Erythroblast (primary cell): ENCODE results near the gene C14orf132.

Experiments used
- DNase-seq, 2 experiments: peaks; one replicate each; lab custom pipeline; 2025; lab: John Stamatoyannopoulos, UW
- GATA1 ChIP-seq: IDR thresholded peaks from 2 replicates; pipeline ENCODE4 v1.6.1; 2011; ENCODE audit warnings: low read depth, mild to moderate bottlenecking, control low read depth, low read length, moderate library complexity
- POLR2A ChIP-seq: IDR thresholded peaks from 2 replicates; pipeline ENCODE4 v1.6.1; 2011; ENCODE audit warnings: mild to moderate bottlenecking, low read length

Gene C14orf132

DNA sequence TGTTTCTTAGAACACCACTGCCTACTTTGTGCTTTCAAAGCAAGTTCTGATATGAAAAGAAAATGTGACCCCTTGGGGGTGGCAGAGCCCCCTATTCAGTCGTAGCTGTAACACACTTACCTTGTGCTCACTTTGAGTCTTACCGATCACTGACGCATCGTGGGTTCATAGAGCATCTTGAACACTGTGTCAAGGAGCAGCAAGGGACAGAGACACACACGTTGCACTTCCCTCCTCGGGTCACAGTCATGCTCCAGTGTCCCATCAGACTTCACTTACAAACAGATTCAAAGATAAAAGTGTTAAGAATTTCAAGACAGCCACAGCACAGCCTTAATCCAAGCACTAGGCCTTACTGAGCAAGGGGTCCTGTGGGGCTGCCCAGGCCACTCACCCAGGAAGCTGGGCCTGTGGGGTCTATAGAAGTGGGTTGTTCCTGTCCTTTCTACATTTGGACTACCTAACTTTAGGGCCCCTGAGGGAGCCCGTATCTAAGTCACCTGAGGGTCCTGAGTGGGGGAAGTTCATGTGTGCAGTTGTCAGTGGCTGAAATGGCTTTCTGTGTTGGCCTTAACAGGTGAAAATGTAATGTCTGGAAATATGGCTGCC is 90.1 kb downstream of the C14orf132 start:
- no peak for DNase-seq
- no peak for TF ChIP-seq GATA1
- no peak for TF ChIP-seq POLR2A

DNA sequence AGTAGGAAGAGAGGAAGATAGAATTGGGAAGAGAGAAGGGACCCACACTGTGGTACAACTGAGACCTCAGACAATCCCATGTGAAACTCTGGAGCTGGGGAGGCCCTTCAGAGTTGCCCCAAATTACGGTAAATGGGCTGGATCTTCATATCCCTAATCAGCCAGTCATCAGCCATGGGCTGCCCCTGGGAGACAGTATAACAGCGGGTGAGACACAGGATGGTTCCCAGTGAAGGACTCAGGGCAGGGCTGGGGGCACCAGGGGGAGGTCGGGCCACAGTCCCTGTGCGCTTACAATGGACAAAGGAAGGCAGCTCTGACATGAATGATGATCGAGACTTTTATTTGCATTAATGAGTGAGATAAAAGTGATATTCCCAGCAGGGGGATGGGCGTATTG is 91.2 kb downstream of the C14orf132 start:
- DNase-seq, result no peak
- no peak for TF ChIP-seq POLR2A
- no peak for TF ChIP-seq GATA1

DNA sequence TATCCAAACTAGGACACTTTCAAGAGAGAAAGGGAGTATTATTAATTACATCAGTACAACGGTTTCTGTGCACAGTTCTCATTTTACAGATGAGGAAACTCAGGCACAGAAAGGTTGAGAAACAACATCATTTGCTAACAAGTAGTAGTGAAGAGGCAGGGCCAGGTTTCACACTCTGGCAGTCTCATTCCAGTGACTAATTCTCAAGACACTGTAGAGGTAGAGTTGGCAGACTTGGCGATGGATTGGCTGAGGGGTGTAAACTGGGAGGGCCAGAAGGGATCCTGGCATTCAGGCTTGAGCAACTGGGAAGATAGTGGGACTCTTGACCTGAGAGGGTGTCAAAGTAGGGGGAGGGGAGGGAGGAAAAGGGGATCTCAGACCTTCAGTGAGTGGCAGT is 91.7 kb downstream of the C14orf132 start:
- TF ChIP-seq POLR2A, result no peak
- TF ChIP-seq GATA1, result no peak

DNA sequence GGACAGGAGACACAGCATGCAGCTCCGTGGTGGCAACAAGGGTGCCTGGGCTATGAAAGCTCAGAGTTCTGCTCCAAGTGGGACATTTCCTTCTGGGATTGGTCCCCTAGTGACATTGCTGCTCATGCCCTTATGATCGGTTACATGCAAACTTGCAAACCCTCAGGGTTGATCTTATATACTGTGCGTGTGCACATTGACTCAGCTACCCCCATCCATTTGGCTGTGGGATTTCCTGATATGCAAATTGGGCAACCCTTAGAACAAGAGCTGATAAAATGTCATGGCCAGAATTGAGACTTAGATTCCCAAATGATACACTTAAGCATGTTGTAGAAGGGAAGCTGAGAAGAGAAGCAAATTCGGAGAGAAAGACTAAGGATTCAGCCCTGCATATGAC is 92.7 kb downstream of the C14orf132 start:
- no peak for DNase-seq
- TF ChIP-seq POLR2A (no peak), GATA1 (no peak)

More for the DNA sequence above, 91.7 kb downstream of the C14orf132 start:
- no peak for DNase-seq

DNA sequence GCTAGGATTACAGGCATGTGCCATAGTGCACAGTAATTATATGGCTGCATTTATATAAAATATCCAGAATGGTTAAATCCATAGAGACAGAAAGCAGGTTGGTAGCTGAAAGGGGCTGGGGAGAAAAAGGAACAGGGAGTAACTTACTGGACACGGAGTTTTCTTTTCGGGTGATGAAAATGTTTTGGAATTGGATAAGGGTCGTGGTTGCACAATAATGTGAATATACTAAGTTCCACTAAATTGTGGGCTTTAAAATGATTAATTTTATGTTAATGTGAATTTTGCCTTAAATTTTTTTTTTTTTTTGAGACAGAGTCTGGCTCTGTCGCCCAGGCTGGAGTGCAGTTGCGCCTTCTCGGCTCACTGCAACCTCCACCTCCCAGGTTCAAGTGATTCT is 95.3 kb downstream of the C14orf132 start:
- no peak for TF ChIP-seq GATA1
- no peak for DNase-seq

DNA sequence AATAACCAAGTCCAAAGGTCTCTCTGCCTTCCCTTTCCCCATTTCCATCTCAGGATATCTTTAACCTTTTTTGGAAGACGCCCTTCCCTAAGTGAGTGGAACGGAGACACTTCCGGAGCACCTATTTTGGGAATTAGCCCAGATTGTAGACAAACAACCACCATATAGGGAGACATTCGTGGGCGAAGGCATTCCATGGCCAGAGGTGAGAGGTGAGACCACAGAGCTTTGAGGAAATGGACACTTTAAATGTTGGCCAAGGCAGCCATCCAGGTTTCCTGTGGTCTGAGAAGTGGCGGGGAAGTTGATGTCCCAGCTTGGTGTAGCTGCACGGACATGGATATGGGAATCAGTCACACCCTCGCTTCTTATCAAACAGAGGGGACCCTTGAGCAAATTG is 96.1 kb downstream of the C14orf132 start:
- DNase-seq, result no peak
- TF ChIP-seq GATA1 (no peak), POLR2A (no peak)

DNA sequence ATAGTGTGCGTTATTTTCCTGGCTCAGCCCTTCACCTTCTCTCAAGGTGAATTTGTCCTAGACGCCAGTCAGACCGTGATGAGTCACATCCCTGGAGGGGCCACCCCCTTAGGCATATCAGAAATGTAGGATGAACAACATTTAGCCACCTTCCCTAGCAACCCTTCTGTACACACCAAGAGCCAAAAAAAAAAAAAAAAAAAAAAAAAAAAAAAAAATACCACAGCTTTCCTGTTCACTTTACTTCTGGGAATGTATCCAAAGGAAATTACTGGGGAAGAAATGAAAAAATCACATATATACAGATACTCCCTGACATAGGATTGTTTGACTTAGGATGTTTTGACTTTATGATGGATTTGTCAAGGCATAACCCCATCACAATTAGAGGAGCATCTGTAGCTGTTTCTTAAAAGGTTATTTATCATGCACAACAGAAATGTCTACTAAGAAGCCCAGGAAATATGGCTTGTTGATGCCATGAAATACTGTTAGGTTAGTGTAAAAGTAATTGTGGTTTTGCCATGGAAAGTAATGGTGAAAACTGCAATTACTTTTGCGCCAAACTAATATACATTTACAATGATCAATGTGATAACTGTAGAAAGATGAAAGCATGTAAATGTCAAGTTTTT is 97.3 kb downstream of the C14orf132 start:
- no peak for DNase-seq
- no peak for TF ChIP-seq GATA1
- TF ChIP-seq POLR2A, result no peak

DNA sequence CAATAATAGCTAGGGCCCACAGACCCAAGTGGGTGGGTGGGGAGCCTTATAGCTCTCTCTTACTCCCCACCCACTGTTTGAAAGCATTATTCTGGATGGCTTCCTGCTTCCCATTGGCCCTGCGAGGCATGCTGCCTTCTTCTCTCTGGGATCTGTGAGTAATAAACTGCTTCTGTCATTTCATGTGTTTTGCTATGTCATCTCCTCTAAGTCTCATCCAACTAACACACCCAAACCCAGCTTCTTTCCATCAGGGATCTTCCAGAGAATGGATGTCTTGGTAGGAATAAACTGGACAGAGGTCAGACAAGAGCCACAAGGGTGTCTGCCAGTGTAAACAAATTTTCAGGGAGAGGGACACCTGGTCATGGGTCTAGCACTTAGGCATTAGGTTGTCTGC is 99.1 kb downstream of the C14orf132 start:
- no peak for TF ChIP-seq POLR2A
- DNase-seq, result no peak

DNA sequence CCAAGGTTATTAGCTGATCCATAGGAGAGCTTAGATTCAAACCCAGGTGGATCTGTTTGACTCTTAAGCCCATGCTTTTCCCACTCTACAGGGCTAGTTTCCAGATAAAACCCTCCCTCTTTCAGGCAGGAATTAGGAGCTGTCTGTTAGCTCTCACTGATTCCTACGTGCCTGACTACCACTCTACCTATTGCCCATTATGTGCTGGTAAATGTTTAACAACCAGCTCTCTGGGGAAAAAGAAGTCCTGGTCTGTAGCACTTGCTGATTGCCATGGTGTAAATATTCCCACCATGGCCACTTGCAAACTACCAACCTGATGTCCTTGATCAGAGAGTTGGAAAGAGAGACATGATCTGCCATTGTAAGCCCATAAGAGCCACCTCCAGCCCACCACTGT is 100.0 kb downstream of the C14orf132 start:
- TF ChIP-seq GATA1, result no peak
- no peak for TF ChIP-seq POLR2A
- no peak for DNase-seq

DNA sequence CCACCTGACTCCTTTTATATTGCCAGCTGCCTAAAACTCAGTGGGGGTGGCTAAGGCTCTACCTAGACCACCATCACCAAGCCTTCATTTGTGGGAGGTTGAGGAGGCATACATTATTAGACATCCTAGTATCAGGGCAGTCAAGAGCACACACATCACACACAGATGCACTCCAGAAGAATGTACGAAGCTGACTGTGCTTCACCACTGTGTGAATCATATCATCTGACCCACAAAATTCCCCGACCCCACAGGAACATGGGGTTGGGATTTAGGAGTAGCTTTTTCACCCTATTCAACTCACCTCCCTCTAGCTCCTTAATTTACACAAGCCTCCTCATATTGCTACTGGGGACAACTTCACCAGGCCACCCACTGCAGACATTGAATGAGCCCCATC is 100.7 kb downstream of the C14orf132 start:
- TF ChIP-seq POLR2A (no peak), GATA1 (no peak)
- DNase-seq, result no peak

DNA sequence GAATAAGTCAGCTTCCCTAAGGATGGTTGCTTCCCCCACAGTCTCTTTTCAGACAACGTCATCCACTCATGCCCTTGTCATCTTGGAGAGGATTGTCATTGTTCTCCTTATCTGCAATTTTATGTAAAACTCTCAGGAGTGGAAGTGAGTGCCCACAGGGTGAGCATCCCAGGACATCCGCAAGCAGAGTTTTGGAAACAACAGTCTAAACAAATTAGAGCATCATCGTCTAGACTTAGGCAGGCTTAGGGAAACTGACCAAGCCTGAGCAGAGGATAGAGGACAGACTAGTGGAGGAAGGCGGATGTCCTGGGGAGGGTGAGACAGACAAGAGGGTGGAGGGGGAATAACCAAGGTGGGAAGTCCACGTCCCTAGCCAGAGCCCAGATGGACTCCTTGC is 101.8 kb downstream of the C14orf132 start:
- TF ChIP-seq POLR2A (no peak), GATA1 (no peak)
- no peak for DNase-seq
